PC-9 (cell line): ENCODE measurements around the gene CDC27. TPM values are rescaled to one million over a fixed set of nuclear protein-coding genes. Genes with fewer than 3 reads are reported as not detected.
"Not testable (repeated sequence)": the region's sequence is repeated elsewhere in the genome, so short reads cannot be mapped to it uniquely, and the experiment has no call there.

Source experiments
- BruUV-seq: library from RNA; stranded (reverse); fragments of 400-500 nt; replicated peaks from 2 replicates; lab custom pipeline; 2021; lab: Mats Ljungman, UMichigan
- CTCF ChIA-PET: fragments of 300-600 bp; sonication (Branson Sonifier 250); formaldehyde crosslinking; loops from one replicate; lab custom pipeline; 2022; ENCODE audit warnings: antibody characterized with exemption; lab: Charles Lee
- POLR2A ChIA-PET: fragments of 300-600 bp; sonication (Branson Sonifier 250); formaldehyde crosslinking; loops from one replicate; lab custom pipeline; 2022; ENCODE audit warnings: antibody characterized with exemption; ENCODE audit not compliant: unreplicated experiment; lab: Charles Lee
- DNase-seq, 2 experiments: peaks; one replicate each; pipeline versions ENCODE4 v3.0.0 to v3.0.0-alpha.2; 2015 to 2022; ENCODE audit warnings: mixed read lengths in 1 of 2
- H2AFZ ChIP-seq: fragments of 200-600 bp; sonication (generic); 2 replicates; pipeline ENCODE4 v1.8.1; 2017; ENCODE audit warnings: antibody characterized with exemption
- H3F3A ChIP-seq: fragments of 200-600 bp; sonication (generic); 2 replicates; pipeline ENCODE4 v1.8.1; 2017; ENCODE audit warnings: antibody characterized with exemption, mild to moderate bottlenecking, low read depth; ENCODE audit not compliant: insufficient read depth
- H3K27ac ChIP-seq: fragments of 200-600 bp; sonication (generic); 2 replicates; pipeline ENCODE4 v1.6.1; 2016; ENCODE audit warnings: mixed run types
- H3K27me3 ChIP-seq: fragments of 200-600 bp; sonication (generic); 2 replicates; pipeline ENCODE4 v1.6.1; 2016; ENCODE audit warnings: low read depth, mixed run types; ENCODE audit not compliant: insufficient read depth
- H3K36me3 ChIP-seq: fragments of 200-600 bp; sonication (generic); 2 replicates; pipeline ENCODE4 v1.6.1; 2016; ENCODE audit warnings: low read depth, mixed run types
- H3K4me1 ChIP-seq: fragments of 200-600 bp; sonication (generic); replicated peaks from 2 replicates; pipeline ENCODE4 v1.6.1; 2016; ENCODE audit warnings: mixed run types; ENCODE audit not compliant: insufficient read depth
- H3K4me2 ChIP-seq: fragments of 200-600 bp; sonication (generic); 2 replicates; pipeline ENCODE4 v1.6.1; 2017; ENCODE audit warnings: mixed run types
- H3K4me3 ChIP-seq: fragments of 200-600 bp; sonication (generic); 2 replicates; pipeline ENCODE4 v1.6.1; 2016; ENCODE audit warnings: mixed run types
- H3K79me2 ChIP-seq: fragments of 200-600 bp; sonication (generic); 2 replicates; pipeline ENCODE4 v1.6.1; 2017; ENCODE audit warnings: low read depth, mixed run types
- H3K9me2 ChIP-seq: fragments of 200-600 bp; sonication (generic); 2 replicates; pipeline ENCODE4 v1.8.1; 2017; ENCODE audit warnings: mild to moderate bottlenecking; ENCODE audit not compliant: insufficient read depth
- H3K9me3 ChIP-seq: fragments of 200-600 bp; sonication (generic); 2 replicates; pipeline ENCODE4 v1.8.1; 2016; ENCODE audit warnings: low read depth; ENCODE audit not compliant: insufficient read depth
- H4K20me1 ChIP-seq: fragments of 200-600 bp; sonication (generic); 2 replicates; pipeline ENCODE4 v1.8.1; 2017; ENCODE audit not compliant: insufficient read depth
- EZH2 ChIP-seq: fragments of 200-600 bp; sonication (generic); IDR thresholded peaks from 2 replicates; pipeline ENCODE4 v1.8.0; 2017; ENCODE audit warnings: antibody characterized with exemption, low read depth
- intact Hi-C: fragments of 100-400 bp; cut with micrococcal nuclease; formaldehyde crosslinking; loops from one replicate; pipeline ENCODE4 v1.10.0; 2022; ENCODE audit not compliant: unreplicated experiment
- total RNA-seq: library from RNA; stranded (reverse); gene quantifications from 2 replicates; pipeline ENCODE4 v1.2.3, GENCODE V29; 2021
- TF ChIP-seq, protein P1 (sequence below): fragments of 200-600 bp; sonication (generic); conservative IDR thresholded peaks from 2 replicates; pipeline ENCODE4 v1.6.1; 2017; ENCODE audit warnings: mixed run types, antibody characterized with exemption, mild to moderate bottlenecking, moderate library complexity

Gene CDC27
- total RNA-seq, 1 experiment from 2014 or later, result 94.3 TPM

DNA sequence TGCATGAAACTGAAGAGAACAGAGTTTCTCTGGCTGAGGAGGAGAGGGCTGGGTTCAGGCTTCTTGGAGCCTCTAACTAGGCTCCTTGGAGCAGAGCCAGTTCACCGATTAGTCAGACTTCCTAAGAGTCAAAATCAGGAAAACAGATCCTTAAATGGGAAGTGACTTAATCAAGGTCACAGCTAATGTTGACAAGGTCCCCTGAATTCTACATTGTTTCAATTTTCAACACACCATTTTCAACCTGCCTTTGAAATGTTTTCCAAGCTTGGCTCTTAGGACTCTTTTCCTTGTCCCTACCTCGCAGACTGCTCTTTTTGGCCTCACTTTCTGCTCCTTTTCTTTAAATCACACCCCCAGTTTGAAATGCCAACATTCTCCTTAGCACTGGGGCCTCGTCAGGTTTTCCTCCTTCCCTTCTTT lies 36.4 kb upstream of the CDC27 start:
- TF ChIP-seq EZH2, result no peak
- TF ChIP-seq, protein P1, sequence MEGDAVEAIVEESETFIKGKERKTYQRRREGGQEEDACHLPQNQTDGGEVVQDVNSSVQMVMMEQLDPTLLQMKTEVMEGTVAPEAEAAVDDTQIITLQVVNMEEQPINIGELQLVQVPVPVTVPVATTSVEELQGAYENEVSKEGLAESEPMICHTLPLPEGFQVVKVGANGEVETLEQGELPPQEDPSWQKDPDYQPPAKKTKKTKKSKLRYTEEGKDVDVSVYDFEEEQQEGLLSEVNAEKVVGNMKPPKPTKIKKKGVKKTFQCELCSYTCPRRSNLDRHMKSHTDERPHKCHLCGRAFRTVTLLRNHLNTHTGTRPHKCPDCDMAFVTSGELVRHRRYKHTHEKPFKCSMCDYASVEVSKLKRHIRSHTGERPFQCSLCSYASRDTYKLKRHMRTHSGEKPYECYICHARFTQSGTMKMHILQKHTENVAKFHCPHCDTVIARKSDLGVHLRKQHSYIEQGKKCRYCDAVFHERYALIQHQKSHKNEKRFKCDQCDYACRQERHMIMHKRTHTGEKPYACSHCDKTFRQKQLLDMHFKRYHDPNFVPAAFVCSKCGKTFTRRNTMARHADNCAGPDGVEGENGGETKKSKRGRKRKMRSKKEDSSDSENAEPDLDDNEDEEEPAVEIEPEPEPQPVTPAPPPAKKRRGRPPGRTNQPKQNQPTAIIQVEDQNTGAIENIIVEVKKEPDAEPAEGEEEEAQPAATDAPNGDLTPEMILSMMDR, result no peak
- peak; percentile 16 to 72 for DNase-seq
- Histone ChIP-seq H3K9me3 (no peaks in the 10 kb centered on the region), H4K20me1 (no peaks in the 10 kb centered on the region), H3K4me3 (no peak overlapping the region), H3K27me3 (no peaks in the 10 kb centered on the region), H3K79me2 (no peaks in the 10 kb centered on the region), H2AFZ (no peak overlapping the region), H3K9me2 (no peaks in the 10 kb centered on the region), H3K36me3 (no peaks in the 10 kb centered on the region), H3K4me1 (peaks cover 48% of the 10 kb centered on the region), H3K27ac (peak overlapping the region; percentile 73), H3F3A (peaks cover 23% of the 10 kb centered on the region), H3K4me2 (peak overlapping the region; percentile 43)
- BruUV-seq, result no TSS peak
- CTCF ChIA-PET, result interaction anchor here (1.0 kb wide), 1 partner anchor 90 kb away, joined by 4 read pairs; no protein-coding TSS in a partner anchor
- POLR2A ChIA-PET, result no interaction called here
- intact Hi-C loops, result no loop called here

DNA sequence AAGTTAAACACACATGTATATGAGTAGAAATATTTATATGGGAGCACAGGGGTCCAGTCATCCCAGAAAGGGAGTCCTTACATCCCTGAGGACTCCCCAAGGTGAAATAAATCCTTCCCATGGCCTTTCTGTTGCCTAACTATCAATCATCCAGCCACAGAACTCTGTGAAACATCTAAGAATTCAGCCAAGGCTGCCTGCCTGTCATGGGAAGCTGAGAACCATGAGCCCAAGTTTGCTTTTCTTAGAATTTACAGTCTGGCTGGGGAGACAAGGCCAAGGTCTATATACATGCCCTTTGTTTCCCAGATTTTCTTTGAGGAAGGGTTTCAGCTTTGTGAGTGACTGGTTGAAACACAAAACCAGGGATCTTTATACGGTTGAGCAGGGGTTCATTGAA lies 35.9 kb upstream of the CDC27 start:
- H3K27ac ChIP-seq, result peak overlapping the region; percentile 73
- POLR2A ChIA-PET, result no interaction called here

DNA sequence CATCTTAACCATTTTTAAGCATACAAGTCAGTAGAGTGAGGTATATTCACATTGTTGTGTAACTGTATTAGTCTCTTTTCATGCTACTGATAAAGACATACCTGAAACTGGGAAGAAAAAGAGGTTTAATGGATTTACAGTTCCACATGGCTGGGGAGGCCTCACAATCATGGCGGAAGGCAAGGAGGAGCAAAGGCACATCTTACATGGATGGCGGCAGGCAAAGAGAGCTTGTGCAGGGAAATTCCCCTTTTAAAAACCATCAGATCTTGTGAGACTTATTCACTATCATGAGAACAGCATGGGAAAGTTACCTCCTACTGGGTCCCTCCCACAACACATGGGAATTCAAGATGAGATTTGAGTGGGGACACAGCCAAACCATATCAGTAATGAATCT lies 35.0 kb upstream of the CDC27 start:
- H3K36me3 ChIP-seq, H3K9me2 ChIP-seq, H3K27me3 ChIP-seq, H3K9me3 ChIP-seq, H3K4me3 ChIP-seq, CTCF ChIA-PET, DNase-seq, H3K4me2 ChIP-seq, H4K20me1 ChIP-seq, H2AFZ ChIP-seq, H3K79me2 ChIP-seq, intact Hi-C loops, POLR2A ChIA-PET, BruUV-seq: not testable (repeated sequence)
- Histone ChIP-seq H3K4me1 (peaks cover 37% of the 10 kb centered on the region), H3F3A (peaks cover 18% of the 10 kb centered on the region; the same call in 1 of the 2 replicates), H3K27ac (peak overlapping the region; percentile 65; the same call in 1 of the 2 replicates)

More for the DNA sequence above, 35.9 kb upstream of the CDC27 start:
- H3F3A ChIP-seq, result peaks cover 18% of the 10 kb centered on the region; the same call in 1 of the 2 replicates
- no peak overlapping the region for H2AFZ ChIP-seq
- no peak overlapping the region for H3K4me3 ChIP-seq
- intact Hi-C loops, result no loop called here
- H3K9me2 ChIP-seq, result no peaks in the 10 kb centered on the region
- H3K79me2 ChIP-seq, result no peaks in the 10 kb centered on the region
- H3K9me3 ChIP-seq, result no peaks in the 10 kb centered on the region
- no peaks in the 10 kb centered on the region for H4K20me1 ChIP-seq
- H3K4me2 ChIP-seq, result peak overlapping the region; percentile 43
- H3K36me3 ChIP-seq, result no peaks in the 10 kb centered on the region
- DNase-seq, result no peak
- H3K27me3 ChIP-seq, result no peaks in the 10 kb centered on the region
- no TSS peak for BruUV-seq
- CTCF ChIA-PET, result no interaction called here
- TF ChIP-seq, protein P1, result no peak
- TF ChIP-seq EZH2, result no peak
- H3K4me1 ChIP-seq, result peaks cover 44% of the 10 kb centered on the region

DNA sequence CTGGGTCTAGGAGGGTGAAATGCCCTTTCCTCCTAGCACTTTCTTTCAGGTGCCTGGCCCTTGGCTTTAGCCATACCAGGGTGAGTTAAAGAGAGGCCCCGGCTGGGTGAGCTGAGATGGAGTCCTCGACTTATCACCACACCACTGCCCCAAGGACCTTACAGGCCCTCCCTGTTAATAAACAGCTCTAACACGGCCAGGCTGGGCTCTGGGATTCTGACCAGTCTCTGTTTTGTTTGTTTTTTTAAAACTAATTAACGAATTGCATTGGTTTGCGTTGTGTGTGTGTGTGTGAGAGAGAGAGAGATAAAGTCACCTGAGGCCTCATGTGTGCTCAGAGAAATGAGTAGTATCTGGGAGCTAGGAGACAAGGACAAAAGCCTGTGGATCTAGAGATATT lies 34.4 kb upstream of the CDC27 start:
- no TSS peak for BruUV-seq
- peaks cover 18% of the 10 kb centered on the region; the same call in 1 of the 2 replicates for H3F3A ChIP-seq
- no peak for DNase-seq
- peak overlapping the region; percentile 17; the same call in 1 of the 2 replicates for H3K4me2 ChIP-seq
- H3K4me3 ChIP-seq, result no peak overlapping the region
- POLR2A ChIA-PET, result no interaction called here
- H2AFZ ChIP-seq, result no peak overlapping the region
- no peaks in the 10 kb centered on the region for H3K9me3 ChIP-seq
- no peaks in the 10 kb centered on the region for H3K27me3 ChIP-seq
- H4K20me1 ChIP-seq, result no peaks in the 10 kb centered on the region
- H3K4me1 ChIP-seq, result peaks cover 37% of the 10 kb centered on the region
- H3K36me3 ChIP-seq, result no peaks in the 10 kb centered on the region
- intact Hi-C loops, result no loop called here
- peak overlapping the region; percentile 65 for H3K27ac ChIP-seq
- H3K79me2 ChIP-seq, result no peaks in the 10 kb centered on the region
- CTCF ChIA-PET, result no interaction called here
- no peaks in the 10 kb centered on the region for H3K9me2 ChIP-seq
- TF ChIP-seq EZH2, result no peak
- TF ChIP-seq, protein P1, result no peak
